C4-2B (cell line): ENCODE data around the gene GOLM1.

Source experiments
- CTCF ChIP-seq: fragments of 450-650 bp; conservative IDR thresholded peaks from 2 replicates; pipeline ENCODE4 v1.5.1; 2017; ENCODE audit warnings: mild to moderate bottlenecking
- ZFX ChIP-seq: fragments of 450-650 bp; IDR thresholded peaks from 2 replicates; pipeline ENCODE4 v1.6.1; 2017

GRCh38 chr9:86079865-86080469, 19.4 kb downstream of the GOLM1 start:
- TF ChIP-seq CTCF (no peak), ZFX (no peak)
